HG03280 (cell line): Measurements from ENCODE around the gene TMEM94.
"Not testable (repeated sequence)": the region's sequence is repeated elsewhere in the genome, so short reads cannot be mapped to it uniquely, and the experiment has no call there.

Source experiments
- ATAC-seq: cut with Tn5 transposase; IDR thresholded peaks from one replicate; pipeline ENCODE4 v1.9.1; 2021; ENCODE audit warnings: mild to moderate bottlenecking, moderate library complexity; ENCODE audit not compliant: unreplicated experiment

Gene TMEM94

GRCh38 chr17:75476271-75476671 lies 19.8 kb downstream of the TMEM94 start:
- ATAC-seq: no peak

GRCh38 chr17:75476752-75477489 lies 20.5 kb downstream of the TMEM94 start:
- ATAC-seq: no peak

GRCh38 chr17:75477490-75477862 lies 21.0 kb downstream of the TMEM94 start:
- ATAC-seq: not testable (repeated sequence)

GRCh38 chr17:75478508-75478907 lies 22.1 kb downstream of the TMEM94 start:
- ATAC-seq: no peak

GRCh38 chr17:75480281-75480680 lies 23.8 kb downstream of the TMEM94 start:
- ATAC-seq: no peak

DNA sequence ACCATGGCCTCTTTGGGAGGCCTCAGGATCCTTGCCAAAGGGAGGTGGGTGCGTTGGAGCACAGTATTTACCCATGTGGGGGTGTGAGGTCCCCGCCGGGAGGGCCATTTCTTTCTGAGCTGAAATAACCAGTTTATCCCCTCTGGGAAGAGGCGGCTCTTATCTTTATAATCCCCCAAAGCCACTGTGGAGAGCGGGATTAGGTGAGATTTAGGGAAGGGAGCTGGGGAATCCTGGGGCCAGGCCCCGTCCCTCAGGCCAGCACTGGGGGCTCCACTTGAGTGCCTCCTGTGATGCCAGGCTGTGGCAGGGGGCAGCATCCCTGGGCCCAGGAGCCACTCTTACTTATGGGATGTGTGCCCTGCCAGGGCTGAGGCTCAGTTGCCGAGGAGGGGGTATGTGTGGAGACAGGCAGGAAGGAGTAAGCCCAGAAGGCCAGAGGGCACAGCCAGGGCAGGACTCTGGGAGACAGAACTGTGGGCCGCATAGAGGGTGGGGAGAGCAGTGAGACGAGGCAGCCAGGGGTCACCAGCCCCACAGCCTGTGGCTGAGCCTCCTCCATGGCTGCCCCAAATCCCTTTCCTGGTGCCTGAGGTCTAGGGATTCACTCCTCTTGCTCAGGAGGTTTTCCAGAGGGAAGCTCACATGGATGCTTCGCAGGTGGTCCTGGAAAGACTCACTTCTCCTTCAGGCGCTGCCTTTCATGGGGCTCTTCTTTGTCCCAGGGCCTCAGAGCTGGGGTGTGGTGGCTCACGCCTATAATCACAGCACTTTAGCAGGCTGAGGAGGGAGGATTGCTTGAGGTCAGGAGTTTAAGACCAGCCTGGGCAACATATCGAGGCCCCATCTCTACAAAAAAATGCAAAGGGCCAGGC lies 25.0 kb downstream of the TMEM94 start:
- ATAC-seq: no peak

DNA sequence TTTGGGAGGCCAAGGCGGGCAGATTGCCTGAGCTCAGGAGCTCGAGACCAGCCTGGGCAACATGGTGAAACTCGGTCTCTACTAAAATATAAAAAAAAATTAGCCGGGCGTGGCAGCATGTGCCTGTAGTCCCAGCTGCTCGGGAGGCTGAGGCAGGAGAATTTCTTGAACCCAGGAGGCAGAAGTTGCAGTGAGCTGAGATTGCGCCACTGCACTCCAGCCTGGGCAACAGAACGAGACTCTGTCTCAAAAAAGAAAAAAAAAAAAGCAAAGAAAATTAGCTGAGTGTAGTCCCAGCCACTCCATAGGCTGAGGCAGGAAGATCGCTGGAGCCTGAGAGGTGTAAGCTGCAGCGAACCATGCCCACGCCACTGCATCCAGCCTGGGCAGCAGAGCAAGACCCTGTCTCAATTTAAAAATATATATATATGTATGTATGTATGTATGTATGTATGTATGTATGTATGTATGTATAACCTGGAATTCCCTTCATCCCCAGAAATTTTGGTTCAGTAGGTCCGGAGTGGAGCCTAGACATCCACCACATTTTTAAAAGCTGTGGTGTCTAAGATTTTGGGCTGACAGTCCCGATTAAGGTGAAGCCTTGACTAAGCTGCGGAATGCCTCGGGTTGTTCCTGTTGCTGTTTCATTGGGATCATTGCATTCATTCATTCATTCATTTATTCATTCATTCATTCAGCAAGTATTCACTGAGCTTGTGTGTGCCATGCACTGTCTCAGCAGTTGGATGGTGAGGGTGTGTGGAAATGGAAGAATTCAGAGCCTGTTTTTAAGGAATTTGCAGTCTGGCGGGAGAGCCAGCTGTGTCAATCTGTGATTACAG lies 25.9 kb downstream of the TMEM94 start:
- no peak for ATAC-seq

- no peak for ATAC-seq
Observed at GRCh38 chr17:75485688-75486087, 29.3 kb downstream of the TMEM94 start.

GRCh38 chr17:75486151-75486550 lies 29.7 kb downstream of the TMEM94 start:
- no peak for ATAC-seq

DNA sequence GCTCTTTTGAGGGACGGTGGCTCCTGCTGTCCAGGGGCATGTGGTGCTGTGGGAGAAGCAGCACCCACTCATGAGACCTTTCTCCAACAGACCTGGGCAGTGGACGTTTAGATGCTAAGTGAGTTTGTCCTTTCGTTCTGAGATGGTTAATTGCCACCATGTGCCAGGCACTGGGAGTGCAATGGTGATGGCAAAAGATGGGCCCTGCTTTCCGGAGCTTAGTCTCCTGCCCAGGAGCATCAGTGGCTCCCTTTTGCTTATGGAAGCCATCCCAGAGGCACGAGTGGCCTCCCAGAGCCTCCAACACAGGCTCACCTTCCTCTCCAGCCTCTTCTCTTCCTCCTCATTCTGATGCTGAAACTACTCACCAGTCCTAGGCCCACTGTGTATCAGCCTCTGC lies 30.5 kb downstream of the TMEM94 start:
- no peak for ATAC-seq

- ATAC-seq: no peak
Observed at GRCh38 chr17:75487351-75488070, 31.1 kb downstream of the TMEM94 start.

DNA sequence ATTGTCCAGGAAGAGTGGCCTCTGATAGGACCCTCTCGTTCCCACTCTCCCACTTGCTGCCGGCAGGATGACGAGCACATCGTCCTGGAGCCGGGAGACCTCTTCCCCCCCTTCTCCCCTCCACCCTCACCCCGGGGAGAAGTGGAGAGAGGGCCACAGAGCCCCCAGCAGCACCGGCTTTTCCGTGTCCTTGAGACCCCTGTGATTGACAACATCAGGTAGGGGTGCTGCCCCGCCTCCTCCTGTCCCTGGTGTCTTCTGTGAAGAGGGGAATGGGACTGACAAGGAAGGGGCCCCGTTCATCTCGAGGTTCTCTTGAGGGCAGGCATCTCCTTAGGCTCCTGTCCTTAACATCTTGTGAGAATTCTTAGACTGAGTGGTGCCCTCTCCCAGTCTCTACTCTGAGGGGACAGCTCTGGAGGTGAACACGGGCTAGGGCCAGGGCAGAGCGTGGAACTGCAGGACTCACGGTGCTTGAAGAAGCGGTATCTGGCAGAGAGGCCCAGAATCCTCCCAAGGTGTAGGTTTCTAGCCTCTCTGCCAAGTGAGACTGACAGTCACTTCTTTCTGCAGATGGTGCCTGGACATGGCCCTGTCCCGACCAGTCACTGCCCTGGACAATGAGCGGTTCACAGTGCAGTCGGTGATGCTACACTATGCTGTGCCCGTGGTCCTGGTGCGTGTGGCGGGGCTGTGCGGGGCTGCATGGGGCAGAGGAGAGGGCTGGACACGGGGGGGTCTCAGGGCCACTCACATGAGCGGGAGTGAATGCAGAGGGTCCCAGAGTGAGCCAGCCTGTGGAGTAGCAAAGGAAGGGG lies 32.5 kb downstream of the TMEM94 start:
- no peak for ATAC-seq

- no peak for ATAC-seq
Observed at GRCh38 chr17:75489511-75489955, 33.1 kb downstream of the TMEM94 start.

DNA sequence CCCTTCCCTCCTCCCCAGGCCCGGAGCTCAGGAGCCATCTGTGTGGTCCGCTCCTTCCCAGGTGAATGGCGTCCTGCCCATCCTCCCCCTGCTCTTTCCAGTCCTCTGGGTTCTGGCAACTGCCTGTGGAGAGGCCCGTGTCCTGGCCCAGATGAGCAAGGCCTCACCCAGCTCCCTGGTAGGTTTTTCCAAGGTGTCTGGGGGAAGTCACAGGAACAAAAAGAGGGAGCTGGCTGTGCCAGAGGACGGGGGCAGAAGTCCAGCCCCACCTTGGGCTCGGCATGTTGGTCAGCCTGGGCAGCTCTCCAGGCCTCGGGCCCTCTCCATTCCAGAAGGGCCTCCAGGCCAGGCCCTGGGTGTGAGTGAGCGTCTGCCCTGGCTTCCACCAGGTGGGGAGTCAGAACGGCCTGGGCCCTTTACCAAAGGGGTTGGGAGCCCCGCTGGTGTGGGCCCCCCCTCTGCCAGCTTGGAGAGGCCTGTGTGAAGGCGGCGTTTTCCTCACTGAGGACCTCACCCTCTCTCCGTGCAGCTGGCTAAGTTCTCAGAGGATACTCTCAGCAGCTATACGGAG lies 33.8 kb downstream of the TMEM94 start:
- no peak for ATAC-seq

- ATAC-seq: no peak
Observed at GRCh38 chr17:75490953-75491649, 34.7 kb downstream of the TMEM94 start.

GRCh38 chr17:75491680-75492079 lies 35.2 kb downstream of the TMEM94 start:
- no peak for ATAC-seq

DNA sequence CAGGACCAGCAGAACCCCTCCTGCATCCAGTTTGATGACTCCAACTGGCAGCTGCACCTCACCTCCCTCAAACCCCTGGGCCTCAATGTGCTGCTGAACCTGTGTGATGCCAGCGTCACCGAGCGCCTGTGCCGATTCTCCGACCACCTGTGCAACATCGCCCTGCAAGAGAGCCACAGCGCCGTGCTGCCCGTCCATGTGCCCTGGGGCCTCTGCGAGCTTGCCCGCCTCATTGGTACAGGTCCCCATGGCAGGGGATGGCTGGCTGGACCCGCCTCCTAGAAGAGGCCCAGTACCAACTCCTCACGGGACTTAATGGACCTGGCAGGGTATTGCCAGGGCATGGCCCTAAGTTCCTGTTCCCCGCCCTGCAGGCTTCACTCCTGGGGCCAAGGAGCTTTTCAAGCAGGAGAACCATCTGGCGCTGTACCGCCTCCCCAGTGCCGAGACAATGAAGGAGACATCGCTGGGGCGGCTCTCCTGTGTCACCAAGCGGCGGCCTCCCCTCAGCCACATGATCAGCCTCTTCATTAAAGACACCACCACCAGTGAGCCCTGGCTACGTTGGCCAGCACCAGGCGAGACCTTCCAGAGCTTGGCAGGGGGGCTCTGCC lies 36.2 kb downstream of the TMEM94 start:
- ATAC-seq: no peak

- no peak for ATAC-seq
Observed at GRCh38 chr17:75493476-75494129, 37.2 kb downstream of the TMEM94 start.
